NT2/D1 (cell line): ENCODE results near the gene CRKL.
A peak's percentile ranks its signal among the peaks of the same experiment; 100 is the strongest.

Experiments used
- DNase-seq: peaks from one replicate; pipeline ENCODE4 v3.0.0-alpha.2; 2011; ENCODE audit warnings: low read depth, low spot score
- H3K27me3 ChIP-seq: 2 replicates; pipeline ENCODE4 v1.6.0; 2011; ENCODE audit warnings: mild to moderate bottlenecking; ENCODE audit not compliant: insufficient read length, insufficient read depth
- H3K36me3 ChIP-seq: 2 replicates; pipeline ENCODE4 v1.6.1; 2011; ENCODE audit warnings: mild to moderate bottlenecking, low read length, mixed read lengths; ENCODE audit not compliant: insufficient read depth, insufficient read length
- H3K4me1 ChIP-seq: 2 replicates; pipeline ENCODE4 v1.5.1; 2011; ENCODE audit not compliant: insufficient read depth, insufficient read length
- H3K4me3 ChIP-seq: 2 replicates; pipeline ENCODE4 v1.5.1; 2011; ENCODE audit warnings: low read depth; ENCODE audit not compliant: insufficient read length
- H3K9ac ChIP-seq: 2 replicates; pipeline ENCODE4 v1.6.0; 2011; ENCODE audit warnings: low read depth; ENCODE audit not compliant: insufficient read length
- H3K9me3 ChIP-seq: 2 replicates; pipeline ENCODE4 v1.5.1; 2011; ENCODE audit warnings: mild to moderate bottlenecking, low read length; ENCODE audit not compliant: insufficient read depth
- SUZ12 ChIP-seq: IDR thresholded peaks from 2 replicates; pipeline ENCODE4 v1.6.1; 2011; ENCODE audit not compliant: insufficient read length, insufficient read depth; ENCODE audit errors: extremely low read depth
- YY1 ChIP-seq: IDR thresholded peaks from 2 replicates; pipeline ENCODE4 v1.6.1; 2011; ENCODE audit not compliant: insufficient read length, insufficient read depth
- ZNF274 ChIP-seq: IDR thresholded peaks from 2 replicates; pipeline ENCODE4 v1.6.1; 2011; ENCODE audit warnings: mild to moderate bottlenecking, low read depth, low read length

CRKL gene

GRCh38 chr22:20979940-20980453 lies 62.8 kb downstream of the CRKL start:
- Histone ChIP-seq H3K36me3 (peaks cover 17% of the 10 kb centered on the region), H3K9me3 (no peaks in the 10 kb centered on the region), H3K9ac (peak overlapping the region; percentile 86), H3K4me1 (peaks cover 5% of the 10 kb centered on the region), H3K27me3 (peaks cover 12% of the 10 kb centered on the region), H3K4me3 (peak overlapping the region; percentile 48)
- no peak for DNase-seq
- TF ChIP-seq YY1 (no peak), ZNF274 (no peak), SUZ12 (no peak)

GRCh38 chr22:20980523-20980922 lies 63.3 kb downstream of the CRKL start:
- peaks cover 12% of the 10 kb centered on the region for H3K27me3 ChIP-seq
- peak overlapping the region; percentile 48 for H3K4me3 ChIP-seq
- peaks cover 5% of the 10 kb centered on the region for H3K4me1 ChIP-seq
- peak overlapping the region; percentile 98 for H3K9ac ChIP-seq
- DNase-seq: no peak
- H3K36me3 ChIP-seq: peaks cover 20% of the 10 kb centered on the region
- TF ChIP-seq YY1 (no peak), SUZ12 (no peak), ZNF274 (no peak)
- H3K9me3 ChIP-seq: no peaks in the 10 kb centered on the region

- Histone ChIP-seq H3K9me3 (no peaks in the 10 kb centered on the region), H3K36me3 (peaks cover 26% of the 10 kb centered on the region), H3K4me3 (peak overlapping the region; percentile 86), H3K4me1 (peaks cover 5% of the 10 kb centered on the region), H3K27me3 (peaks cover 12% of the 10 kb centered on the region), H3K9ac (peak overlapping the region; percentile 98)
- TF ChIP-seq SUZ12: no peak
- no peak for TF ChIP-seq ZNF274
- TF ChIP-seq YY1: no peak
- DNase-seq: no peak
Observed at GRCh38 chr22:20980938-20981722, 63.9 kb downstream of the CRKL start.

- peak within 1 kb of the TSS; percentile 98 for H3K9ac ChIP-seq
Observed at GRCh38 chr22:20981787-20982562, 64.8 kb downstream of the CRKL start, which contains the start of gene LZTR1. Gene LZTR1, plus strand, starts transcription at chr22:20982297. Its CDS starts 75 bp downstream, at chr22:20982372.

GRCh38 chr22:20982563-20982882 lies 65.3 kb downstream of the CRKL start:
- DNase-seq: no peak
- Histone ChIP-seq H3K36me3 (peaks cover 28% of the 10 kb centered on the region), H3K4me1 (peaks cover 5% of the 10 kb centered on the region), H3K9me3 (no peaks in the 10 kb centered on the region), H3K27me3 (peaks cover 10% of the 10 kb centered on the region), H3K9ac (peak overlapping the region; percentile 98), H3K4me3 (peak overlapping the region; percentile 86)
- TF ChIP-seq YY1 (no peak), SUZ12 (no peak), ZNF274 (no peak)

More at GRCh38 chr22:20981787-20982562, 64.8 kb downstream of the CRKL start, which contains the start of gene LZTR1:
- Histone ChIP-seq H3K9me3 (no peaks in the 10 kb centered on the region), H3K27me3 (peaks cover 12% of the 10 kb centered on the region), H3K4me3 (peak within 1 kb of the TSS; percentile 86), H3K36me3 (peaks cover 26% of the 10 kb centered on the region), H3K4me1 (peaks cover 5% of the 10 kb centered on the region)
- no peak for TF ChIP-seq SUZ12
- TF ChIP-seq ZNF274: no peak
- TF ChIP-seq YY1: no peak
- peak; percentile 63 for DNase-seq

- TF ChIP-seq ZNF274 (no peak), SUZ12 (no peak), YY1 (no peak)
- no peaks in the 10 kb centered on the region for H3K9me3 ChIP-seq
- peak overlapping the region; percentile 98 for H3K9ac ChIP-seq
- H3K27me3 ChIP-seq: peaks cover 4% of the 10 kb centered on the region
- peak overlapping the region; percentile 86 for H3K4me3 ChIP-seq
- DNase-seq: no peak
- peaks cover 5% of the 10 kb centered on the region for H3K4me1 ChIP-seq
- peaks cover 35% of the 10 kb centered on the region for H3K36me3 ChIP-seq
Observed at GRCh38 chr22:20983081-20983771, 66.0 kb downstream of the CRKL start.

- Histone ChIP-seq H3K4me1 (peaks cover 1% of the 10 kb centered on the region), H3K27me3 (no peaks in the 10 kb centered on the region), H3K9ac (no peak overlapping the region), H3K36me3 (peaks cover 55% of the 10 kb centered on the region), H3K4me3 (no peak overlapping the region), H3K9me3 (no peaks in the 10 kb centered on the region)
- TF ChIP-seq SUZ12: no peak
- no peak for TF ChIP-seq YY1
- TF ChIP-seq ZNF274: no peak
- no peak for DNase-seq
Observed at GRCh38 chr22:20985720-20986119, 68.5 kb downstream of the CRKL start.
